HepG2 (cell line): ENCODE results near the gene ATAD3C. TPM values are rescaled to one million over a fixed set of nuclear protein-coding genes. Genes with fewer than 3 reads are reported as not detected.
"Not testable (repeated sequence)": the region's sequence is repeated elsewhere in the genome, so short reads cannot be mapped to it uniquely, and the experiment has no call there.

Experiments used
- ATAC-seq: fragments of 200-7000 bp; cut with Tn5 transposase; 3 replicates; pipeline ENCODE4 v1.9.1; 2020; ENCODE audit warnings: mild to moderate bottlenecking, moderate library complexity
- BruUV-seq: library from RNA; stranded (reverse); fragments of 400-500 nt; replicated peaks from 2 replicates; lab custom pipeline; 2021; lab: Mats Ljungman, UMichigan
- CTCF ChIA-PET: fragments of 300-600 bp; formaldehyde crosslinking; extraction: SDS; loops from one replicate; lab custom pipeline; 2021; ENCODE audit warnings: low total read pairs, inconsistent platforms, low intra/inter-chr PET ratio; lab: Yijun Ruan, JAX
- POLR2A ChIA-PET: fragments of 350-600 bp; sonication (Branson Sonifier 250); formaldehyde crosslinking; loops from one replicate; lab custom pipeline; 2020; ENCODE audit warnings: antibody characterized with exemption, inconsistent platforms; lab: Yijun Ruan, JAX
- DNase-seq: peaks from one replicate; pipeline ENCODE4 v3.0.0-alpha.2; 2015; ENCODE audit warnings: low spot score
- FAIRE-seq: peaks from 3 replicates; lab custom pipeline; 2011; peaks lifted over from hg19 to GRCh38; lab: Jason Lieb, UNC
- H2AFZ ChIP-seq: one replicate; pipeline ENCODE4 v1.6.1; 2011; ENCODE audit warnings: low read length, inconsistent platforms
- H3K27ac ChIP-seq: fragments of 300-600 bp; 3 replicates; pipeline ENCODE4 v1.8.0; 2011; ENCODE audit warnings: mixed run types, mild to moderate bottlenecking, mixed read lengths, low read length, inconsistent platforms; ENCODE audit not compliant: insufficient read depth; ENCODE audit errors: extremely low read length
- H3K27me3 ChIP-seq, 2 experiments: fragments of 200-600 bp in 1 of 2; 2 replicates in 1 of 2; 3 replicates in 1 of 2; pipeline versions ENCODE4 v1.6.0 to v1.8.0; 2011; ENCODE audit warnings: low read length in 2 of 2, mild to moderate bottlenecking in 2 of 2, moderate library complexity in 2 of 2, inconsistent platforms in 1 of 2; ENCODE audit not compliant: insufficient read depth in 2 of 2, control insufficient read depth in 1 of 2
- H3K36me3 ChIP-seq, 2 experiments: fragments of 200-600 bp in 1 of 2; replicated peaks in 1 of 2; 2 replicates in 1 of 2; 3 replicates in 1 of 2; pipeline versions ENCODE4 v1.5.1 to v1.8.0; 2011; ENCODE audit warnings: low read length in 2 of 2, inconsistent platforms in 1 of 2; ENCODE audit not compliant: insufficient read depth in 2 of 2, control insufficient read depth in 1 of 2
- H3K4me1 ChIP-seq: 2 replicates; pipeline ENCODE4 v1.5.1; 2012; ENCODE audit warnings: low read length, inconsistent platforms; ENCODE audit not compliant: insufficient read depth
- H3K4me2 ChIP-seq: 2 replicates; pipeline ENCODE4 v1.6.0; 2011; ENCODE audit warnings: low read depth, low read length, inconsistent platforms
- H3K4me3 ChIP-seq, 3 experiments: fragments of 200-600 bp in 1 of 3; sonication (generic), shearing (Covaris generic) in 1 of 3; replicated peaks in 1 of 3; 2 replicates each; pipeline ENCODE4 v1.5.1; 2011 to 2016; ENCODE audit warnings: low read length in 3 of 3, inconsistent platforms in 2 of 3, low read depth in 2 of 3, mild to moderate bottlenecking in 2 of 3, control low read depth in 1 of 3, mixed read lengths in 1 of 3; ENCODE audit not compliant: insufficient read depth in 1 of 3
- H3K79me2 ChIP-seq: one replicate; pipeline ENCODE4 v1.6.1; 2011; ENCODE audit warnings: low read length, inconsistent platforms; ENCODE audit not compliant: insufficient read depth
- H3K9ac ChIP-seq: 2 replicates; pipeline ENCODE4 v1.6.0; 2011; ENCODE audit warnings: mild to moderate bottlenecking, low read depth, low read length, inconsistent platforms; ENCODE audit not compliant: insufficient read depth
- H3K9me3 ChIP-seq: 2 replicates; pipeline ENCODE4 v1.5.1; 2012; ENCODE audit warnings: mild to moderate bottlenecking, low read length
- H4K20me1 ChIP-seq: 2 replicates; pipeline ENCODE4 v1.6.0; 2011; ENCODE audit warnings: inconsistent platforms, mild to moderate bottlenecking, low read length, moderate library complexity; ENCODE audit not compliant: insufficient read depth
- ATM ChIP-seq: fragments of 450-650 bp; IDR thresholded peaks from 2 replicates; pipeline ENCODE4 v1.7.1; 2017; ENCODE audit warnings: mild to moderate bottlenecking, borderline replicate concordance
- FOXM1 ChIP-seq: sonication (generic); formaldehyde crosslinking; IDR thresholded peaks from 2 replicates; pipeline ENCODE4 v1.5.0; 2020; ENCODE audit warnings: missing genetic modification reagents
- LCORL ChIP-seq, 2 experiments: fragments of 450-650 bp in 1 of 2; sonication (generic) in 1 of 2; formaldehyde crosslinking in 1 of 2; IDR thresholded peaks; 2 replicates each; pipeline versions ENCODE4 v1.5.0 to v1.6.1; 2017 to 2020; ENCODE audit warnings: antibody characterized with exemption in 1 of 2, missing genetic modification reagents in 1 of 2
- RBFOX2 ChIP-seq: fragments of 200-400 bp; formaldehyde crosslinking; IDR thresholded peaks from 2 replicates; pipeline ENCODE4 v1.6.1; 2017; ENCODE audit warnings: low read depth, mild to moderate bottlenecking, low read length
- ZC3H13 ChIP-seq: sonication (generic); formaldehyde crosslinking; IDR thresholded peaks from 2 replicates; pipeline ENCODE4 v1.8.1; 2023; ENCODE audit warnings: mild to moderate bottlenecking, missing genetic modification reagents, moderate library complexity
- ZNF225 ChIP-seq: sonication (generic); formaldehyde crosslinking; IDR thresholded peaks from 2 replicates; pipeline ENCODE4 v1.4.0; 2020; ENCODE audit warnings: mild to moderate bottlenecking, missing genetic modification reagents
- ZNF501 ChIP-seq: sonication (generic); formaldehyde crosslinking; IDR thresholded peaks from 2 replicates; pipeline ENCODE4 v1.5.1; 2020; ENCODE audit warnings: mild to moderate bottlenecking, moderate library complexity, missing genetic modification reagents
- ZNF569 ChIP-seq: sonication (generic); formaldehyde crosslinking; IDR thresholded peaks from 2 replicates; pipeline ENCODE4 v1.5.0; 2020; ENCODE audit warnings: mild to moderate bottlenecking, missing genetic modification reagents, moderate library complexity, borderline replicate concordance
- ZNF572 ChIP-seq: sonication (generic); formaldehyde crosslinking; IDR thresholded peaks from 2 replicates; pipeline ENCODE4 v1.5.1; 2020; ENCODE audit warnings: mild to moderate bottlenecking, missing genetic modification reagents
- WGBS: methylation state at CpG from one replicate; pipeline ENCODE4 v1.1.6; 2017; ENCODE audit warnings: low lambda C conversion rate; 5-methylcytosine and 5-hydroxymethylcytosine counted together
- in situ Hi-C: cut with HindIII; loops from 2 replicates; pipeline ENCODE4 v1.10.0; 2017; ENCODE audit warnings: low pct_unique_long_range_greater_than_20kb; ENCODE audit not compliant: extremely low pct_ligation_motif_present
- intact Hi-C: fragments of 100-400 bp; cut with micrococcal nuclease; formaldehyde crosslinking; loops from one replicate; pipeline ENCODE4 v1.10.0; 2022; ENCODE audit not compliant: unreplicated experiment
- polyA plus RNA-seq, 8 experiments: library from polyadenylated mRNA; depleted of rRNA in 3 of 8; stranded (reverse) in 7 of 8; unstranded in 1 of 8; fragments of >200 nt; fragmentation: Illumina TruSeq in 4 of 8; extraction: Trizol in 4 of 8; gene quantifications; 2 replicates each; pipeline versions ENCODE4 v1.2.1 to v1.2.3, GENCODE V29; 2011 to 2016; ENCODE audit warnings: low read depth in 4 of 8, missing spikeins in 1 of 8, mixed read lengths in 1 of 8; ENCODE audit not compliant: insufficient read depth in 1 of 8
- total RNA-seq, 5 experiments: library from RNA; depleted of rRNA; stranded (reverse); fragments of >200 nt; fragmentation: Illumina TruSeq; extraction: Trizol; gene quantifications; 2 replicates each; pipeline ENCODE4 v1.2.3, GENCODE V29; 2016; ENCODE audit warnings: low read depth in 1 of 5
- TF ChIP-seq, protein P1 (sequence below): sonication (generic); formaldehyde crosslinking; IDR thresholded peaks from 2 replicates; pipeline ENCODE4 v1.4.0; 2020; ENCODE audit warnings: mild to moderate bottlenecking, missing genetic modification reagents
- TF ChIP-seq, protein P2 (sequence below): sonication (generic); formaldehyde crosslinking; IDR thresholded peaks from 2 replicates; pipeline ENCODE4 v1.4.0; 2020; ENCODE audit warnings: low read depth, mild to moderate bottlenecking, missing genetic modification reagents

The ATAD3C gene
- total and polyA plus RNA-seq, 2 of the 13 experiments (the other 11 are each of a cell fraction or from before 2014, with no cell fraction given) = 2.4 to 3.2 TPM

DNA sequence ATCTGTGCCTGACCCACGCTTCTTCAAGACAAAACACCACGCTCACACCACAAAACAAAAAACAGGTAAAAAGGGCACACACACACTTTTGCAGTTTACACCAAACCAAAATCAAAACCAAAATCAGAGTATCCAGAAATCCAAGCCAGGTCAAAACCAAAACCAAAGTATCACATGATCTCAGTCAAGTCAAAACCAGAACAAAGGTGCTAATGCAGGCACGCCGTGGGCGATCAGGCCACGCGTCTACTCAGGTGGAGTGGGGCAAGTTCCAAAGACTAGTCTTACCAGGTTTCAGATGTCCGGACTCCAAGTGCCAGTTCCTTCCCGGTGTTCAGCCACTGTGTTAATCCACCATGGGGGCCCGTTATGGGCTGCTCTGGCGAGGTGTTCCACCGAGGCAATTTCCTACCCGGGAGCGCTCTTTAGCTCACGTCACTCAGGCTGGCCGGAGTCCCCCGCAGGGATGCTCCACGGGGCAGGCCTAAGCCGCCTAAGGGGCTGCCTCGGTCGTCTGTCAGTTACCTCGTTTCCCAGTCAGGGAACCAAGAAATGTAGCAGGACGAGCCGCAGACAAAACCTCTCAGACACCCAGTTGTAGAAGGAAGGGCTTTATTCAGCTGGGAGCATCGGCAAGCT is 31.5 kb upstream of the ATAD3C start:
- H3K9ac ChIP-seq, H3K27ac ChIP-seq, ATAC-seq, H3K36me3 ChIP-seq, H3K9me3 ChIP-seq, H3K4me3 ChIP-seq, in situ Hi-C loops, intact Hi-C loops, FAIRE-seq, H2AFZ ChIP-seq: not testable (repeated sequence)
- peaks cover 59% of the 10 kb centered on the region for H3K4me1 ChIP-seq
- peak overlapping the region; percentile 42 for H3K4me2 ChIP-seq
- 0 out of 2 replicates have a peak, but pooled peaks have one; percentile 18 for TF ChIP-seq ZNF501 (CRISPR knock-in tag)
- TF ChIP-seq, all 625 proteins: peak for 1; not testable (repeated sequence) for 624
- ChIA-PET POLR2A (interaction anchor here (1.0 kb wide), 1 partner anchor 19 kb away, joined by 3 read pairs; no protein-coding TSS in a partner anchor), CTCF (interaction anchor here (0.8 to 1.1 kb wide), 3 partner anchors 20 to 23 kb away, joined by 3 read pairs; no protein-coding TSS in a partner anchor)
- H4K20me1 ChIP-seq, H3K27me3 ChIP-seq, DNase-seq, BruUV-seq: not testable (repeated sequence)
- H3K79me2 ChIP-seq = peaks cover 12% of the 10 kb centered on the region
- 95% methylated on average over 16 of the region's 25 CpGs for whole genome bisulfite sequencing

DNA sequence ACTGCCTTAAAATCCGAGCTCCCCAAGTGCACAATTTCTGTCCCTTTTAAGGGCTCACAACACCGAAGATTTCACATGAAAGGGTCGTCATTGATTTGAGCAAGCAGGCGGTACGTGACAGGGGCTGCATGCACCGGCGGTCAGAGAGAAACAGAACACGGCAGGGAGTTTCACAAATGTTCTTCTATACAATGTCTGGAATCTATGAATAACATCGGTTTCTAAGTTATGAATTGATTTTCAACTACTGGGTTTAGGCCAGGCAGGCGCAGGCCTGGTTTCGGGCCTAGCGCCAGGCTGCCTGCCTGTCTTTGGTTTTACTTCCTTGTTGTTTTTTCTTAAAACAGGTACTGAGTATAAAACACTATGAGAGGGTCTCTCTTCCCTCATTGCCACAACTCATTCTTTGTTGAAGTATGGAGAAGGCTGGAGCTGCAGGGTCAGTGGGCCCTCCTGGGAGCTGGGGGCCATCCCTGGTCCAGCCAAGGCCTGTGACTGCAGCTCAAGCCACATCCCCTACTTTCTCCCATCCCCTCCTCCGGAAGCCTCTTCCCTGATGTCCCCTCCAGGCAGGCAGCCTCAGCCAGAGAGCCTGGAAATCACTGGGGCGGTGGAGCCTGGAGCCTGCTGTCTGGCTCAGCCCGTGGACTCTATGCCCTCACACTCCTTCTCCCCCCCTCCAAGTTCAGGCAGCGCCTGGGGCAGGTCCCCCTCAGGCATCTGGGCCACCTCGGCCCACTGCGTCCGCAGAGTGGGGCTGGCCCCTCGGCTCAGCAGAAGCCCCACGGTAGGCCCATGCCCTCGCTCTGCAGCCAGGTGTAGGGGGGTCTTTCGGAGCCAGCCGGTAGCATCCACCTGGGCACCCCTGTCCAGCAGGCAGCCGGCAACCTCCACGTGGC is 30.8 kb upstream of the ATAD3C start:
- intact Hi-C loops (no loop called here), in situ Hi-C loops (no loop called here)
- ATAC-seq = no peak; the same call in 2 of the 3 replicates
- Histone ChIP-seq H3K9me3 (no peaks in the 10 kb centered on the region), H3K27ac (no peak overlapping the region), H3K4me3 (peak overlapping the region in 2 of 3 experiments; percentile 70; a peak in 2 of 6 replicates), H3K4me1 (peaks cover 61% of the 10 kb centered on the region), H3K4me2 (peak overlapping the region; percentile 69; the same call in 1 of the 2 replicates), H4K20me1 (no peaks in the 10 kb centered on the region), H3K36me3 (no peaks in the 10 kb centered on the region), H3K9ac (peak overlapping the region; percentile 67; the same call in 1 of the 2 replicates), H3K79me2 (peaks cover 12% of the 10 kb centered on the region), H2AFZ (no peak overlapping the region), H3K27me3 (no peaks in the 10 kb centered on the region; a peak in 1 of 5 replicates)
- ChIA-PET POLR2A (interaction anchor here (1.0 kb wide), 1 partner anchor 18 kb away, joined by 3 read pairs; no protein-coding TSS in a partner anchor), CTCF (no interaction called here)
- no peak for DNase-seq
- TF ChIP-seq ZNF572 (CRISPR knock-in tag) = no peak
- no peak for TF ChIP-seq ZNF225 (CRISPR knock-in tag)
- TF ChIP-seq LCORL (IDR thresholded peaks at IDR 0.05) = no peak
- TF ChIP-seq LCORL (CRISPR knock-in tag; IDR thresholded peaks at IDR 0.05) = no peak
- 0 out of 2 replicates have a peak, but pooled peaks have one; percentile 7 for TF ChIP-seq ZC3H13 (CRISPR knock-in tag)
- TF ChIP-seq, protein P1, sequence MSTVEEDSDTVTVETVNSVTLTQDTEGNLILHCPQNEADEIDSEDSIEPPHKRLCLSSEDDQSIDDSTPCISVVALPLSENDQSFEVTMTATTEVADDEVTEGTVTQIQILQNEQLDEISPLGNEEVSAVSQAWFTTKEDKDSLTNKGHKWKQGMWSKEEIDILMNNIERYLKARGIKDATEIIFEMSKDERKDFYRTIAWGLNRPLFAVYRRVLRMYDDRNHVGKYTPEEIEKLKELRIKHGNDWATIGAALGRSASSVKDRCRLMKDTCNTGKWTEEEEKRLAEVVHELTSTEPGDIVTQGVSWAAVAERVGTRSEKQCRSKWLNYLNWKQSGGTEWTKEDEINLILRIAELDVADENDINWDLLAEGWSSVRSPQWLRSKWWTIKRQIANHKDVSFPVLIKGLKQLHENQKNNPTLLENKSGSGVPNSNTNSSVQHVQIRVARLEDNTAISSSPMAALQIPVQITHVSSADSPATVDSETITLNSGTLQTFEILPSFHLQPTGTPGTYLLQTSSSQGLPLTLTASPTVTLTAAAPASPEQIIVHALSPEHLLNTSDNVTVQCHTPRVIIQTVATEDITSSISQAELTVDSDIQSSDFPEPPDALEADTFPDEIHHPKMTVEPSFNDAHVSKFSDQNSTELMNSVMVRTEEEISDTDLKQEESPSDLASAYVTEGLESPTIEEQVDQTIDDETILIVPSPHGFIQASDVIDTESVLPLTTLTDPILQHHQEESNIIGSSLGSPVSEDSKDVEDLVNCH (CRISPR knock-in tag) = no peak
- TF ChIP-seq FOXM1 (CRISPR knock-in tag) = no peak
- TF ChIP-seq, protein P2, sequence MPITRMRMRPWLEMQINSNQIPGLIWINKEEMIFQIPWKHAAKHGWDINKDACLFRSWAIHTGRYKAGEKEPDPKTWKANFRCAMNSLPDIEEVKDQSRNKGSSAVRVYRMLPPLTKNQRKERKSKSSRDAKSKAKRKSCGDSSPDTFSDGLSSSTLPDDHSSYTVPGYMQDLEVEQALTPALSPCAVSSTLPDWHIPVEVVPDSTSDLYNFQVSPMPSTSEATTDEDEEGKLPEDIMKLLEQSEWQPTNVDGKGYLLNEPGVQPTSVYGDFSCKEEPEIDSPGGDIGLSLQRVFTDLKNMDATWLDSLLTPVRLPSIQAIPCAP (CRISPR knock-in tag) = no peak
- TF ChIP-seq RBFOX2 = 0 out of 2 replicates have a peak, but pooled peaks have one; percentile 7
- no peak for TF ChIP-seq ZNF569 (CRISPR knock-in tag)
- no peak for TF ChIP-seq ATM
- WGBS = 91% methylated on average over 15 of the region's 26 CpGs
- BruUV-seq = TSS peak; percentile 66
- FAIRE-seq = no peak
